Ishikawa (cell line): ENCODE data around the gene SHC2.

Experiments
- CEBPB ChIP-seq: IDR thresholded peaks from 2 replicates; pipeline ENCODE4 v1.6.1; 2012
- CREB1 ChIP-seq: IDR thresholded peaks from 2 replicates; pipeline ENCODE4 v1.6.1; 2012; ENCODE audit warnings: low read depth
- EGR1 ChIP-seq: IDR thresholded peaks from 2 replicates; pipeline ENCODE4 v1.6.1; 2012
- EP300 ChIP-seq: IDR thresholded peaks from 2 replicates; pipeline ENCODE4 v1.6.1; 2012; ENCODE audit warnings: borderline replicate concordance
- FOXM1 ChIP-seq: IDR thresholded peaks from 2 replicates; pipeline ENCODE4 v1.6.1; 2012; ENCODE audit warnings: low read depth, borderline replicate concordance
- NFIC ChIP-seq: IDR thresholded peaks from 2 replicates; pipeline ENCODE4 v1.6.1; 2012
- RAD21 ChIP-seq: IDR thresholded peaks from 2 replicates; pipeline ENCODE4 v1.6.1; 2012; ENCODE audit warnings: low read depth
- TAF1 ChIP-seq: IDR thresholded peaks from 2 replicates; pipeline ENCODE4 v1.6.1; 2012; ENCODE audit warnings: low read depth, mild to moderate bottlenecking
- TCF12 ChIP-seq: IDR thresholded peaks from 2 replicates; pipeline ENCODE4 v1.6.1; 2012; ENCODE audit warnings: low read depth
- TEAD4 ChIP-seq: IDR thresholded peaks from 2 replicates; pipeline ENCODE4 v1.6.1; 2012
- YY1 ChIP-seq: IDR thresholded peaks from 2 replicates; pipeline ENCODE4 v1.6.1; 2012; ENCODE audit warnings: low read depth
- ZBTB7A ChIP-seq: IDR thresholded peaks from 2 replicates; pipeline ENCODE4 v1.6.1; 2012; ENCODE audit warnings: low read depth
- TF ChIP-seq, protein P1 (sequence below): IDR thresholded peaks from 2 replicates; pipeline ENCODE4 v1.6.1; 2012
- TF ChIP-seq, protein P2 (sequence below): IDR thresholded peaks from 2 replicates; pipeline ENCODE4 v1.6.1; 2012
- TF ChIP-seq, protein P3 (sequence below): IDR thresholded peaks from 2 replicates; pipeline ENCODE4 v1.6.1; 2012; ENCODE audit warnings: low read depth, mild to moderate bottlenecking

SHC2 gene

DNA sequence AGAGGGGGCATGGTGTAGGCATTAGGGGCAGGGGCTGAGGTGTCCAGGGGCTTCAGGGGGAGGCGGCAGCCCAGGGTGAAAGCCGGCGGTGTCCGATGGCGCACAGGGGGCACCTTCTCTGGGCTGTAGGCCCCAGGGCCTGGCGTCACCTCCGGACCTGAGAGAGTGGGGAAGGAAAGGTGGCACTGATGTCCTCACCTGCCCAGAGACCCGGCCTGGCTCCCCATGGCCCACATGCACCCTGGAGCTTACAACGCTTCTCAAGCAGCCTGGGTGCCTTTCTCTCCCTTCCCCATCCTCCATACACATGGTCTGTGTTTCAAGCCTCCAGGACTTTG lies 3.3 kb upstream of the SHC2 start:
- TF ChIP-seq TCF12 = no peak
- no peak for TF ChIP-seq YY1
- no peak for TF ChIP-seq EGR1
- no peak for TF ChIP-seq TAF1
- TF ChIP-seq, protein P1, sequence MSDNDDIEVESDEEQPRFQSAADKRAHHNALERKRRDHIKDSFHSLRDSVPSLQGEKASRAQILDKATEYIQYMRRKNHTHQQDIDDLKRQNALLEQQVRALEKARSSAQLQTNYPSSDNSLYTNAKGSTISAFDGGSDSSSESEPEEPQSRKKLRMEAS = no peak
- TF ChIP-seq CREB1 = no peak
- TF ChIP-seq TEAD4 = no peak
- TF ChIP-seq, protein P2, sequence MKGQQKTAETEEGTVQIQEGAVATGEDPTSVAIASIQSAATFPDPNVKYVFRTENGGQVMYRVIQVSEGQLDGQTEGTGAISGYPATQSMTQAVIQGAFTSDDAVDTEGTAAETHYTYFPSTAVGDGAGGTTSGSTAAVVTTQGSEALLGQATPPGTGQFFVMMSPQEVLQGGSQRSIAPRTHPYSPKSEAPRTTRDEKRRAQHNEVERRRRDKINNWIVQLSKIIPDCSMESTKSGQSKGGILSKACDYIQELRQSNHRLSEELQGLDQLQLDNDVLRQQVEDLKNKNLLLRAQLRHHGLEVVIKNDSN = no peak
- TF ChIP-seq, protein P3, sequence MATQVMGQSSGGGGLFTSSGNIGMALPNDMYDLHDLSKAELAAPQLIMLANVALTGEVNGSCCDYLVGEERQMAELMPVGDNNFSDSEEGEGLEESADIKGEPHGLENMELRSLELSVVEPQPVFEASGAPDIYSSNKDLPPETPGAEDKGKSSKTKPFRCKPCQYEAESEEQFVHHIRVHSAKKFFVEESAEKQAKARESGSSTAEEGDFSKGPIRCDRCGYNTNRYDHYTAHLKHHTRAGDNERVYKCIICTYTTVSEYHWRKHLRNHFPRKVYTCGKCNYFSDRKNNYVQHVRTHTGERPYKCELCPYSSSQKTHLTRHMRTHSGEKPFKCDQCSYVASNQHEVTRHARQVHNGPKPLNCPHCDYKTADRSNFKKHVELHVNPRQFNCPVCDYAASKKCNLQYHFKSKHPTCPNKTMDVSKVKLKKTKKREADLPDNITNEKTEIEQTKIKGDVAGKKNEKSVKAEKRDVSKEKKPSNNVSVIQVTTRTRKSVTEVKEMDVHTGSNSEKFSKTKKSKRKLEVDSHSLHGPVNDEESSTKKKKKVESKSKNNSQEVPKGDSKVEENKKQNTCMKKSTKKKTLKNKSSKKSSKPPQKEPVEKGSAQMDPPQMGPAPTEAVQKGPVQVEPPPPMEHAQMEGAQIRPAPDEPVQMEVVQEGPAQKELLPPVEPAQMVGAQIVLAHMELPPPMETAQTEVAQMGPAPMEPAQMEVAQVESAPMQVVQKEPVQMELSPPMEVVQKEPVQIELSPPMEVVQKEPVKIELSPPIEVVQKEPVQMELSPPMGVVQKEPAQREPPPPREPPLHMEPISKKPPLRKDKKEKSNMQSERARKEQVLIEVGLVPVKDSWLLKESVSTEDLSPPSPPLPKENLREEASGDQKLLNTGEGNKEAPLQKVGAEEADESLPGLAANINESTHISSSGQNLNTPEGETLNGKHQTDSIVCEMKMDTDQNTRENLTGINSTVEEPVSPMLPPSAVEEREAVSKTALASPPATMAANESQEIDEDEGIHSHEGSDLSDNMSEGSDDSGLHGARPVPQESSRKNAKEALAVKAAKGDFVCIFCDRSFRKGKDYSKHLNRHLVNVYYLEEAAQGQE = no peak
- no peak for TF ChIP-seq CEBPB
- no peak for TF ChIP-seq EP300
- TF ChIP-seq ZBTB7A = no peak
- TF ChIP-seq FOXM1 = no peak

DNA sequence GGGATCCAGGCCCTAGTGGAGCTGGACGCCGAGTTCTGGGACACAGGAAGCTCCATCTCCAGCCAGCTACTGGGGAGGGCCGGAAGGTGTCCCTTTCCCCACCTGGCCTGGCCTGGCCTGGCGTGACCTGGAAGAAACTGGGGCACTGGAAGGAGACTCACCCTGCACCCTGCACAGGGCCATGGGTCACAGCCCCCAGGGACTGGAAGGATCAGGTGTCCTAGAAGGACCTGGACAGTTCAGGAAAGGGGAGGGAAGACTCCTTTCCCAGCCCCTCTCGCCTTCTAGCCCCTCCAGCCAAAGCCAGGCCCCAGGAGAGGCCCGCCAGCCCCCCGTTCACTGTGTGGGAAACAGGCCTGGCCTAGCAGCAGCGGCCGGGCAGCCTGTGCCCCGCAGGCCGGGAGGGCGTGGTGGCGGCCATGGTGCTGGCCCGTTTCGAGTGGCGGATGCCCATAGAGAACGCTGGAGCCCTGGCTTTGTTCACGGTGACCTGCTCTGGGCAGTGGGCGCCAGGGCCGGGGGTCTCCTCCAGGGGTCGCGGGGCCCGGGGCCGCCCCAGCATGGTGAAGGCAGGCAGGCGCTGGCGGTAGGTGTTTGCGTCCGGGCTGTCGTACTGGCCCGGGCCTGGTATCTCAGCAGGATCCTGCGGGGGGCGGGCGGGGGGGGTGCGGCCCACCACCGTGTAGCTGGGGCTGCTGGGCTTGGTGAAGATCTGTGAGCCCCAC lies 2.8 kb upstream of the SHC2 start:
- TF ChIP-seq TAF1 = no peak
- no peak for TF ChIP-seq CEBPB
- TF ChIP-seq, protein P3 = no peak
- no peak for TF ChIP-seq TEAD4
- no peak for TF ChIP-seq CREB1
- TF ChIP-seq, protein P2 = no peak
- TF ChIP-seq NFIC = no peak
- no peak for TF ChIP-seq EP300
- no peak for TF ChIP-seq RAD21
- no peak for TF ChIP-seq EGR1
- TF ChIP-seq, protein P1 = no peak

DNA sequence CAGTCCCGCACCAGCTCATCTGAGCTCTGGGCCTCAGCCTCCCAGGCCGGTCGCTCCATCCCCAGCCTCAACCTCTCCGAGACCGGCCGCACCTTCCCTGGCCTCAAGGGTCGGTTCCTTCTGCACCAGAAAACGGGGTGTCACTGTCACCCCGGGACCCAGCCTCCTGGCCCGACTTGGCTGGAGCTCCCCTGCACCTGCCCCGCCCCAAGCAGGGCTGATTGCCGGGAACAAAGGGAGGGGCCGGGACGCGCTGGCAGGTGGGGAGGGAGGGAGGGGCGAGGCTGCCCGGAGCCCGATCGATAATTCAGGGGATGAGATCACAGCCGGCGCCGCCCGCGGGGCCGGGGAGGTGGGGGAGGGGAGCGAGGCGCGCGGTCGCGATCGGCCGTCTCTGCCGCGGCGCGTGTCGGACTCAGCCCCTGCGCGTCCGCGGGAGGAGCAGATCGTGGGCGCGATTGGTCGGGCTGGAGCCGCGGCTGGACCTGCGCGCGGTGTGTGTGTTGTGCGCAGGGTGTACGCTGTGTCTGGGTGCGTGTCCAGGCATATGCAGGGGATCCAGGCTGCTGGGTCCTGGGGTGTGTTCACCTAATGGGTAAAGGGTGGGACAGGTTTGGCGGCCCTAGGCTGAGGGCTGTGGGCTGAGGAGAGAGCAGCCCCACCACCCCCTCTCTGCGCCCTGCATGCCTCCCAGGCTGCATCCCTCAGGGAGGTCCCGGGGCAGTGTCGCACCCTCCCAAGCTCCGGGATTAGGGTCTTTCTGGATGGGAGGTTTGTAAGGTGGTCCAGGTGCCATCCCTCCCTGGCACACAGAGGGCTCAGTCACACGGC lies 1.1 kb upstream of the SHC2 start:
- TF ChIP-seq ZBTB7A = peak; percentile 23
- no peak for TF ChIP-seq TAF1
- no peak for TF ChIP-seq YY1

DNA sequence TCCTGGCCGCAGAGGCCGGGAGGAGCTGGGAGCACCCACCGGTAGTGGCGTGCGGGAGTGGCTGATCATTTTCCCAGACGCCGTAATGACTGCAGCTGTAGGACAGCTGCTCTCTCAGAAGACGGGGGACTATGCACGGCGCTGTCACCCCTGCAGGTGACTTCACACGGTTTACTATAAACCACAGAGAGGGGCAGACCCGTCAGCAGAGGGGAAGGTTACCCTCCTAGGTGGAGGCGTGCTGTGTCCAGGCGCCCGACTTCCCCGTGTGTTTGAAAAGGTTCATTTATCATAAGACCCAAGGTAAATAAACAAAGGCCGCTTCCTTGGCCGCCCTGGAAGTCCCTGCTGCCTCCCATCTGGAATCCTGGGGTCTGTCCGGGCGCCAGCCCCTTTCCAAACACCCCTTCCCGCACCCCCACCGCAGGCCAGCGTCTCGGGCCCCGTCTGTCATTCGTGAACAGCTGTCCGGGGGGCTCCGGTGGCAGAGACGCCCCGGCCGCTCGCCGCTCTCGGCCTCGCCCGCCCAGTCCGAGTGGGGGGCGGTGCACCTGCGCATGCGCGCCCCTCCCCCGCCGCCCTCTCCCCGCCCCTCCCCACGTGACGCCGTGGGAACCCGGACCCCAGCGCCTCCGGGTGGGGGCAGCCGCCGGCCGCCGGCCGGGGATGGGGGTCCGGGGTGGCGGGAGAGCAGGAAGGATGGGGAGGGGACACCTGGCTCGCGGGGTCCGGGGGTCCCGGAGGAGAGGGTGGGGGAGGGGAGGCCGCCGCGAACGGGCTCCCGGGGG lies 915 bp downstream of the SHC2 start:
- TF ChIP-seq, protein P2 = peak; percentile 91
- 0 out of 2 replicates have a peak, but pooled peaks have one; percentile 9 for TF ChIP-seq EGR1
- TF ChIP-seq ZBTB7A = peak; percentile 66; the same call in 1 of the 2 replicates
- no peak for TF ChIP-seq NFIC
- peak; percentile 51; the same call in 1 of the 2 replicates for TF ChIP-seq TAF1
- no peak for TF ChIP-seq YY1
